GM12878 (cell line): Measurements from ENCODE around the gene VSX2. TPM values are rescaled to one million over a fixed set of nuclear protein-coding genes. Genes with fewer than 3 reads are reported as not detected.

ENCODE experiments used
- ATAC-seq: fragments of 200-7000 bp; cut with Tn5 transposase; 3 replicates; pipeline ENCODE4 v1.9.1; 2020; ENCODE audit warnings: mild to moderate bottlenecking, moderate library complexity
- BruUV-seq: library from RNA; stranded (reverse); fragments of 400-500 nt; replicated peaks from 2 replicates; lab custom pipeline; 2021; lab: Mats Ljungman, UMichigan
- CTCF ChIA-PET: fragments of 300-600 bp; sonication (Branson Sonifier 250); formaldehyde crosslinking; extraction: SDS; loops from one replicate; lab custom pipeline; 2021; ENCODE audit warnings: inconsistent platforms; lab: Yijun Ruan, JAX
- POLR2A ChIA-PET: fragments of 350-600 bp; formaldehyde crosslinking; extraction: SDS; loops from one replicate; lab custom pipeline; 2021; ENCODE audit warnings: inconsistent platforms; lab: Charles Lee
- RAD21 ChIA-PET: fragments of 300-600 bp; sonication (Branson Sonifier 250); formaldehyde crosslinking; loops from one replicate; lab custom pipeline; 2023; ENCODE audit warnings: antibody characterized with exemption; ENCODE audit not compliant: unreplicated experiment; lab: Charles Lee
- SMC1A ChIA-PET: fragments of 300-600 bp; sonication (Branson Sonifier 250); formaldehyde crosslinking; loops from one replicate; lab custom pipeline; 2023; ENCODE audit not compliant: unreplicated experiment, uncharacterized antibody; lab: Charles Lee
- DNase-seq: peaks from one replicate; pipeline ENCODE4 v3.0.0-alpha.2; 2011; ENCODE audit warnings: low read depth, low spot score
- FAIRE-seq: peaks from 3 replicates; lab custom pipeline; 2011; peaks lifted over from hg19 to GRCh38; lab: Jason Lieb, UNC
- H2AFZ ChIP-seq: 2 replicates; pipeline ENCODE4 v1.6.0; 2011; ENCODE audit warnings: low read depth, low read length, control low read depth; ENCODE audit not compliant: control insufficient read depth
- H3K27ac ChIP-seq: 2 replicates; pipeline ENCODE4 v1.5.1; 2011; ENCODE audit warnings: control low read depth; ENCODE audit not compliant: control insufficient read depth, insufficient read depth
- H3K27me3 ChIP-seq, 2 experiments: replicated peaks in 1 of 2; 2 replicates each; pipeline versions ENCODE4 v1.6.0 to v1.6.1; 2011; ENCODE audit warnings: low read length in 1 of 2; ENCODE audit not compliant: control insufficient read depth in 2 of 2, insufficient read depth in 2 of 2
- H3K36me3 ChIP-seq, 2 experiments: 2 replicates each; pipeline ENCODE4 v1.5.1; 2011; ENCODE audit warnings: low read length in 1 of 2; ENCODE audit not compliant: control insufficient read depth in 2 of 2, insufficient read depth in 2 of 2
- H3K4me1 ChIP-seq: 2 replicates; pipeline ENCODE4 v1.6.1; 2011; ENCODE audit warnings: mild to moderate bottlenecking, low read length, moderate library complexity, mixed read lengths; ENCODE audit not compliant: control insufficient read depth, insufficient read depth
- H3K4me2 ChIP-seq: 2 replicates; pipeline ENCODE4 v1.6.0; 2011; ENCODE audit warnings: control low read depth; ENCODE audit not compliant: control insufficient read depth, insufficient read depth
- H3K4me3 ChIP-seq: fragments of 200-600 bp; sonication (generic); 2 replicates; pipeline ENCODE4 v1.5.1; 2016
- H3K79me2 ChIP-seq: 2 replicates; pipeline ENCODE4 v1.6.0; 2011; ENCODE audit warnings: low read length; ENCODE audit not compliant: control insufficient read depth, insufficient read depth
- H3K9ac ChIP-seq: 2 replicates; pipeline ENCODE4 v1.8.0; 2011; ENCODE audit warnings: low read length, control low read depth, mixed read lengths; ENCODE audit not compliant: control insufficient read depth, insufficient read depth
- H3K9me3 ChIP-seq: replicated peaks from 3 replicates; pipeline ENCODE4 v1.5.1; 2011; ENCODE audit warnings: mild to moderate bottlenecking, low read length; ENCODE audit not compliant: control insufficient read depth, insufficient read depth
- H4K20me1 ChIP-seq: 2 replicates; pipeline ENCODE4 v1.6.0; 2011; ENCODE audit not compliant: control insufficient read depth, insufficient read depth
- BMI1 ChIP-seq: fragments of 450-650 bp; IDR thresholded peaks from 2 replicates; pipeline ENCODE4 v1.6.1; 2016; ENCODE audit warnings: mild to moderate bottlenecking, moderate library complexity, borderline replicate concordance
- BRCA1 ChIP-seq: IDR thresholded peaks from 2 replicates; pipeline ENCODE4 v1.6.1; 2011; ENCODE audit warnings: low read depth, low read length, improper control_type of control experiment
- CHD2 ChIP-seq: IDR thresholded peaks from 2 replicates; pipeline ENCODE4 v1.6.1; 2011; ENCODE audit warnings: low read depth, low read length, improper control_type of control experiment, borderline replicate concordance
- ESRRA ChIP-seq: IDR thresholded peaks from 2 replicates; pipeline ENCODE4 v1.6.1; 2012; ENCODE audit warnings: mild to moderate bottlenecking, low read length, improper control_type of control experiment
- IKZF1 ChIP-seq: fragments of 450-650 bp; conservative IDR thresholded peaks from 2 replicates; pipeline ENCODE4 v1.6.1; 2017; ENCODE audit warnings: antibody characterized with exemption, mild to moderate bottlenecking
- MTA3 ChIP-seq: IDR thresholded peaks from 2 replicates; pipeline ENCODE4 v1.6.1; 2012; ENCODE audit warnings: low read length, inconsistent platforms, borderline replicate concordance
- MYB ChIP-seq: fragments of 150-350 bp; IDR thresholded peaks from 2 replicates; pipeline ENCODE4 v1.6.1; 2014; ENCODE audit warnings: mild to moderate bottlenecking, low read depth, low read length, borderline replicate concordance
- NKRF ChIP-seq: fragments of 450-650 bp; conservative IDR thresholded peaks from 2 replicates; pipeline ENCODE4 v1.6.1; 2017; ENCODE audit warnings: mild to moderate bottlenecking, moderate library complexity
- NR2C1 ChIP-seq: fragments of 450-650 bp; IDR thresholded peaks from 2 replicates; pipeline ENCODE4 v1.6.1; 2017; ENCODE audit warnings: antibody characterized with exemption, mild to moderate bottlenecking, moderate library complexity
- SREBF2 ChIP-seq: IDR thresholded peaks from 2 replicates; pipeline ENCODE4 v1.6.1; 2012; ENCODE audit warnings: mild to moderate bottlenecking, low read length
- ZNF217 ChIP-seq: fragments of 450-650 bp; IDR thresholded peaks from 2 replicates; pipeline ENCODE4 v1.6.1; 2017; ENCODE audit warnings: antibody characterized with exemption, mild to moderate bottlenecking
- WGBS: methylation state at CpG from one replicate; pipeline ENCODE4 v1.1.6; 2016; ENCODE audit warnings: low lambda C conversion rate; ENCODE audit not compliant: insufficient replicate concordance, insufficient coverage; ENCODE audit errors: missing lambda C conversion rate; 5-methylcytosine and 5-hydroxymethylcytosine counted together
- in situ Hi-C: fragments of 300-500 bp; cut with MboI; formaldehyde crosslinking; loops from 9 replicates; pipeline ENCODE4 v1.14.3; 2018; ENCODE audit warnings: mixed read lengths
- intact Hi-C: fragments of 100-400 bp; cut with micrococcal nuclease; formaldehyde crosslinking; loops from one replicate; pipeline ENCODE4 v1.14.2; 2022; ENCODE audit not compliant: unreplicated experiment
- polyA plus RNA-seq, 11 experiments: library from polyadenylated mRNA; depleted of rRNA in 4 of 11; unstranded in 6 of 11; stranded (reverse) in 5 of 11; fragments of >200 nt; fragmentation: Nextera tagmentation in 4 of 11; fragmentation: Illumina TruSeq in 1 of 11; extraction: Ambion mirVana in 4 of 11; extraction: Trizol in 1 of 11; gene quantifications; 1 replicate in 1 of 11; 2 replicates in 10 of 11; pipeline versions ENCODE4 v1.2.1 to v1.2.3, GENCODE V29; 2011 to 2016; ENCODE audit warnings: inconsistent platforms in 2 of 11, missing spikeins in 2 of 11, low read depth in 1 of 11
- total RNA-seq, 4 experiments: library from RNA; depleted of rRNA in 3 of 4; stranded (reverse); fragments of >200 nt in 3 of 4; fragmentation: Illumina TruSeq in 1 of 4; extraction: Trizol in 1 of 4; gene quantifications; 2 replicates each; pipeline versions ENCODE4 v1.2.1 to v1.2.3, GENCODE V29; 2013 to 2021
- TF ChIP-seq, protein P1 (sequence below): fragments of 450-650 bp; IDR thresholded peaks from 2 replicates; pipeline ENCODE4 v1.6.1; 2016; ENCODE audit warnings: mild to moderate bottlenecking
- TF ChIP-seq, protein P2 (sequence below): IDR thresholded peaks from 2 replicates; pipeline ENCODE4 v1.6.1; 2011; ENCODE audit warnings: low read depth, low read length, improper control_type of control experiment, borderline replicate concordance

Gene VSX2
- total and polyA plus RNA-seq, 10 of the 15 experiments (the other 5 are each of a cell fraction or from before 2014, with no cell fraction given), result 0.04 to 0.05 TPM; not detected in 8

DNA sequence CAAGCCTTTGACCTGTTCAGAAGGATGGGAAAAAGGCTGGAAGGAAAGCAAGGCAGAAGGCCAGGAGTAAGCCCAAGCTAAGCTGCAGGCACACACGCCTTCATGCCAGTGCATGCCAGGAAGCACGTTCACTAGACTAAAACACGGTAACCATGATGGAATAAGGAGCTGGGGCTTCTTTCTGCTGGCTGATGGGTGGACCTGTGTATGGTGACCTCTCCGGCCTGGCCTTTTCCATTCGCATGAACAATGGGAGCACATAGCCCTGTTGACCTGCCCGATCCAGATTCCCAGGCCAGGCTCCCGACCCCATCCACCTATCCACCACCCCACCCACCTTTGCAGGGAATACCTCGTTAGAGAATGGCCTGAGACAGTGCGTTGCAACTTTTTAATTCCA, 22.8 kb downstream of the VSX2 start:
- CTCF ChIA-PET, result interaction anchor here (0.6 kb wide), 1 partner anchor 13 kb away, joined by 3 read pairs; no protein-coding TSS in a partner anchor
- H3K27me3 ChIP-seq, result peaks cover 3 to 4% of the 10 kb centered on the region in 2 experiments; a peak in 3 of 4 replicates
- ATAC-seq (no peak), FAIRE-seq (no peak), DNase-seq (no peak)
- RAD21 ChIA-PET, result no interaction called here
- in situ Hi-C loops (no loop called here), intact Hi-C loops (no loop called here)
- no peaks in the 10 kb centered on the region for H4K20me1 ChIP-seq
- SMC1A ChIA-PET, result no interaction called here
- 62% methylated on average over 9 of the region's 9 CpGs for WGBS
- no peak overlapping the region for H3K4me3 ChIP-seq
- POLR2A ChIA-PET, result no interaction called here
- no peaks in the 10 kb centered on the region for H3K9me3 ChIP-seq
- no peaks in the 10 kb centered on the region for H3K79me2 ChIP-seq
- no TSS peak for BruUV-seq
- no peak overlapping the region for H3K27ac ChIP-seq
- H3K9ac ChIP-seq, result no peak overlapping the region
- TF ChIP-seq MYB, result no peak
- TF ChIP-seq, protein P1, sequence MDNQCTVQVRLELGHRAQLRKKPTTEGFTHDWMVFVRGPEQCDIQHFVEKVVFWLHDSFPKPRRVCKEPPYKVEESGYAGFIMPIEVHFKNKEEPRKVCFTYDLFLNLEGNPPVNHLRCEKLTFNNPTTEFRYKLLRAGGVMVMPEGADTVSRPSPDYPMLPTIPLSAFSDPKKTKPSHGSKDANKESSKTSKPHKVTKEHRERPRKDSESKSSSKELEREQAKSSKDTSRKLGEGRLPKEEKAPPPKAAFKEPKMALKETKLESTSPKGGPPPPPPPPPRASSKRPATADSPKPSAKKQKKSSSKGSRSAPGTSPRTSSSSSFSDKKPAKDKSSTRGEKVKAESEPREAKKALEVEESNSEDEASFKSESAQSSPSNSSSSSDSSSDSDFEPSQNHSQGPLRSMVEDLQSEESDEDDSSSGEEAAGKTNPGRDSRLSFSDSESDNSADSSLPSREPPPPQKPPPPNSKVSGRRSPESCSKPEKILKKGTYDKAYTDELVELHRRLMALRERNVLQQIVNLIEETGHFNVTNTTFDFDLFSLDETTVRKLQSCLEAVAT, result no peak
- TF ChIP-seq SREBF2, result no peak
- no peak for TF ChIP-seq BRCA1
- TF ChIP-seq IKZF1, result no peak
- no peak for TF ChIP-seq NR2C1
- no peak for TF ChIP-seq NKRF
- TF ChIP-seq, protein P2, sequence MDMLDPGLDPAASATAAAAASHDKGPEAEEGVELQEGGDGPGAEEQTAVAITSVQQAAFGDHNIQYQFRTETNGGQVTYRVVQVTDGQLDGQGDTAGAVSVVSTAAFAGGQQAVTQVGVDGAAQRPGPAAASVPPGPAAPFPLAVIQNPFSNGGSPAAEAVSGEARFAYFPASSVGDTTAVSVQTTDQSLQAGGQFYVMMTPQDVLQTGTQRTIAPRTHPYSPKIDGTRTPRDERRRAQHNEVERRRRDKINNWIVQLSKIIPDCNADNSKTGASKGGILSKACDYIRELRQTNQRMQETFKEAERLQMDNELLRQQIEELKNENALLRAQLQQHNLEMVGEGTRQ, result no peak
- no peak for TF ChIP-seq ESRRA
- TF ChIP-seq ZNF217, result no peak
- TF ChIP-seq BMI1, result no peak
- TF ChIP-seq MTA3, result no peak
- TF ChIP-seq CHD2, result no peak
- no peak overlapping the region for H2AFZ ChIP-seq
- H3K36me3 ChIP-seq, result no peaks in the 10 kb centered on the region
- peaks cover 5% of the 10 kb centered on the region for H3K4me1 ChIP-seq
- no peak overlapping the region for H3K4me2 ChIP-seq
